K562 (cell line): ENCODE measurements around the gene CHIC1.

Experiments
- CBX5 ChIP-seq: IDR thresholded peaks from 2 replicates; pipeline ENCODE4 v1.6.1; 2014; ENCODE audit warnings: low read depth, borderline replicate concordance
- ESRRA ChIP-seq: fragments of 450-650 bp; IDR thresholded peaks from 2 replicates; pipeline ENCODE4 v1.6.1; 2014; ENCODE audit warnings: low read depth, mild to moderate bottlenecking, moderate library complexity, borderline replicate concordance
- ETS2 ChIP-seq: IDR thresholded peaks from 2 replicates; pipeline ENCODE4 v1.6.1; 2016; ENCODE audit warnings: borderline replicate concordance, missing genetic modification characterization, mild to moderate bottlenecking, moderate library complexity, missing compliant biosample characterization; ENCODE audit not compliant: poor library complexity, severe bottlenecking
- IRF2 ChIP-seq: sonication (generic); formaldehyde crosslinking; IDR thresholded peaks from 2 replicates; pipeline ENCODE4 v1.8.1; 2022; ENCODE audit warnings: mild to moderate bottlenecking, missing genetic modification reagents
- MYC ChIP-seq, 2 experiments: fragments of 250-450 bp in 1 of 2; sonication (Bioruptor Pico) in 1 of 2; IDR thresholded peaks; 2 replicates each; pipeline versions ENCODE4 v1.5.1 to v1.6.1; 2012 to 2021; ENCODE audit warnings: low read depth in 2 of 2, borderline replicate concordance in 1 of 2, improper control_type of control experiment in 1 of 2, low read length in 1 of 2, mild to moderate bottlenecking in 1 of 2, moderate library complexity in 1 of 2
- NFRKB ChIP-seq: fragments of 450-650 bp; IDR thresholded peaks from 2 replicates; pipeline ENCODE4 v1.6.1; 2016; ENCODE audit warnings: low read depth
- NR1H2 ChIP-seq: sonication (generic); formaldehyde crosslinking; IDR thresholded peaks from 2 replicates; pipeline ENCODE4 v1.4.0; 2020; ENCODE audit warnings: mild to moderate bottlenecking, missing genetic modification reagents
- POLR2AphosphoS5 ChIP-seq: IDR thresholded peaks from 2 replicates; pipeline ENCODE4 v1.6.1; 2011; ENCODE audit warnings: mild to moderate bottlenecking, low read depth, low read length, moderate library complexity; ENCODE audit not compliant: control insufficient read depth, insufficient read depth
- POLR3A ChIP-seq: IDR thresholded peaks from 2 replicates; pipeline ENCODE4 v1.6.1; 2011; ENCODE audit warnings: borderline replicate concordance, mild to moderate bottlenecking, moderate library complexity; ENCODE audit not compliant: insufficient read length, insufficient read depth; ENCODE audit errors: extremely low read depth
- RBBP5 ChIP-seq: fragments of 200-600 bp; sonication (generic); IDR thresholded peaks from 2 replicates; pipeline ENCODE4 v1.6.1; 2012; ENCODE audit warnings: borderline replicate concordance, mild to moderate bottlenecking, low read length, control low read depth, inconsistent platforms; ENCODE audit not compliant: insufficient read depth, poor library complexity, severe bottlenecking
- ZFP91 ChIP-seq: sonication (generic); formaldehyde crosslinking; IDR thresholded peaks from 2 replicates; pipeline ENCODE4 v1.8.0; 2022; ENCODE audit warnings: mild to moderate bottlenecking, missing genetic modification reagents

- TF ChIP-seq NR1H2: no peak
- no peak for TF ChIP-seq CBX5
- TF ChIP-seq ESRRA: no peak
- no peak for TF ChIP-seq NFRKB
- TF ChIP-seq ETS2: no peak
- no peak for TF ChIP-seq RBBP5
- TF ChIP-seq IRF2 (CRISPR knock-in tag): no peak
- no peak for TF ChIP-seq POLR2AphosphoS5
- TF ChIP-seq ZFP91 (CRISPR knock-in tag): no peak
- TF ChIP-seq POLR3A: no peak
- TF ChIP-seq MYC (IDR thresholded peaks at IDR 0.05; ENCODE audit: low read depth, low read length): no peak
- TF ChIP-seq MYC (CRISPR knock-in tag; IDR thresholded peaks at IDR 0.05; ENCODE audit: borderline replicate concordance, low read depth): no peak
Measured at GRCh38 chrX:73728602-73729001, 165.6 kb downstream of the CHIC1 start.
